Stimulated activated CD8-positive, alpha-beta memory T cell treated with anti-CD3 and anti-CD28 coated beads, Interleukin-12 subunit alpha, Interleukin-12 subunit beta, amount 100 ng/mL, for 24 hours (primary cell): ENCODE data around the gene ADAT3.
"Not testable (repeated sequence)": the region's sequence is repeated elsewhere in the genome, so short reads cannot be mapped to it uniquely, and the experiment has no call there.

Experiments
- DNase-seq: peaks from one replicate; pipeline ENCODE4 v3.0.0-alpha.2; 2020; ENCODE audit errors: extremely low read depth

Gene ADAT3

GRCh38 chr19:1866693-1867348 lies 38.4 kb upstream of the ADAT3 start:
- DNase-seq = no peak

- DNase-seq = no peak
These were observed 37.9 kb upstream of the ADAT3 start for GRCh38 chr19:1867349-1867724.

GRCh38 chr19:1868971-1869370 lies 36.2 kb upstream of the ADAT3 start:
- no peak for DNase-seq

- DNase-seq = no peak
These were observed 34.0 kb upstream of the ADAT3 start for GRCh38 chr19:1871140-1871597.

GRCh38 chr19:1871630-1872029 lies 33.6 kb upstream of the ADAT3 start:
- no peak for DNase-seq

- DNase-seq = no peak
These were observed 32.2 kb upstream of the ADAT3 start for GRCh38 chr19:1872807-1873523.

- DNase-seq = no peak
These were observed 31.4 kb upstream of the ADAT3 start for GRCh38 chr19:1873524-1874473.

GRCh38 chr19:1874554-1875185 lies 30.5 kb upstream of the ADAT3 start:
- DNase-seq = no peak

GRCh38 chr19:1875265-1875645 lies 29.9 kb upstream of the ADAT3 start:
- DNase-seq = not testable (repeated sequence)

GRCh38 chr19:1875646-1876495 lies 29.3 kb upstream of the ADAT3 start:
- DNase-seq = peak; percentile 73

GRCh38 chr19:1876496-1877279 lies 28.5 kb upstream of the ADAT3 start:
- DNase-seq = not testable (repeated sequence)

GRCh38 chr19:1877280-1877660 lies 27.9 kb upstream of the ADAT3 start:
- not testable (repeated sequence) for DNase-seq

- DNase-seq = not testable (repeated sequence)
These were observed 26.6 kb upstream of the ADAT3 start for GRCh38 chr19:1878583-1878982.

GRCh38 chr19:1879982-1880381 lies 25.2 kb upstream of the ADAT3 start:
- DNase-seq = not testable (repeated sequence)

GRCh38 chr19:1880611-1881392 lies 24.4 kb upstream of the ADAT3 start:
- DNase-seq = no peak

- not testable (repeated sequence) for DNase-seq
These were observed 23.7 kb upstream of the ADAT3 start for GRCh38 chr19:1881393-1882088.

- no peak for DNase-seq
These were observed 23.0 kb upstream of the ADAT3 start for GRCh38 chr19:1882089-1882785.
